HG03558 (cell line): ENCODE data around the gene PHIP.

Experiments
- ATAC-seq: cut with Tn5 transposase; IDR thresholded peaks from one replicate; pipeline ENCODE4 v1.9.1; 2021; ENCODE audit warnings: moderate number of reproducible peaks; ENCODE audit not compliant: unreplicated experiment; ENCODE audit errors: extremely low read depth

The PHIP gene

DNA sequence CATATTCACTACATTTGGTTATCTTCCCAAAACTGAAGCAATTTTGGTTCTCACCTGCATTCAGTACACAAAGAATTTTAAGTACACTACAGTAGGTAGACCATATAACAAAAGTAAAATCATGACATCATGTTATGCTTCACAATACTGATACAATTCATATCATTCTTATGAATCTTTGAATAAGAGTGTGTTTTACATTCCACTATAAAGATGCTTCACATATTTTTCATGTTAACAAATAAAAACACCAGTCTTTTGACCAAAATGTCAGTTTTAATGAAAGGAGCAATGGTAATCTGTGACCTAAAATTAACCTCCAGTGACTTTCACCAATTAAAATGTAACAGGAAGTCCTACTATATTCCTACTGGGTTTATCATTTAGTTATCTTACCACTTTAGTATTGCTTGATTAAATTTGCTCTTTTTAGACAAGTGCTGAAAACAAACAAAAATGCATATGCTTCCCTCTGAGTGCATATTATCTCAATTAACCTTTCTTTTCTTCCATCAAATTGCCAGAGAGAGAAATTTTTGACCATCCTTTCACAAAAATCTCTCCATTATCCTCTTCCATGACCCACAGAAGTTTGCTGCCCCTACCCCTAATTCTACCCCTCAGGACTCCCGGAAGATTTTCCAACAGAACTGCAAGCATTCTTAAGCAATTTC is 49.3 kb downstream of the PHIP start:
- ATAC-seq = no peak

DNA sequence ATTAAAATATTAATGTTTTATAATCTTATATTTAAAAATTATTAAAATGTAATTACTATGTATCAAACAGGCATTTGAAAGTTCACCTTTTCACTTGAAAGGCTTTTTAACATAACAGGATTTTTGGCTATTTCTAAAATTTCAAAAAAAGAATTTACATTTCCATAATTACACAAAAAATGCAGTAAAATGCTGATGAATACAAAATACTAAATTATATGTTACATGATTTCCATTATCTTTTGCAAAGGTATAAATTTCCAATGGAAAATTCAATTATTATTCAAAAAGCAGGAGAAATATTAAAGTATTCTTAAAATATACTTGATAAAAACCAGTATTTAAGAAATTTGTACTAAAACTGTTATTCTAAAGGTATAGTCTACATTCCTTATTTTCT is 66.1 kb downstream of the PHIP start:
- ATAC-seq = no peak

DNA sequence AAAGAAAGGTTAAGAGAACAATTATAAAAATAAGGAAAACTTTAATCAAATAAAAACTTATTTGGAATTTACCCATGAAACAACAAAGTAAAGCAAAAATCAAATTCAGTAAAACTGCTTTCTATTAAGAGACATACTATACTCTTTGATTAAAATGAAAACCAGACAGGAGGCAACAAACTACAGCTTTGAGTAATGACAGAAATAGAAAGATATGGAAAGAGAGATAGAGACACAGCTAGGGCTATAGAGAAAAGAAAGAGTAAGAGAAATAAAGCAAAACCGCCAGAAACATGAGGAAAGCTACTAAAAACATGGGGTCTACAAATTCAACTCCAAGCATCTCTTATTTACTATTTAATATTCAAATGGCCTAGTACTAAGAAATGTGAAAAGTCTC is 67.6 kb downstream of the PHIP start:
- ATAC-seq = no peak

DNA sequence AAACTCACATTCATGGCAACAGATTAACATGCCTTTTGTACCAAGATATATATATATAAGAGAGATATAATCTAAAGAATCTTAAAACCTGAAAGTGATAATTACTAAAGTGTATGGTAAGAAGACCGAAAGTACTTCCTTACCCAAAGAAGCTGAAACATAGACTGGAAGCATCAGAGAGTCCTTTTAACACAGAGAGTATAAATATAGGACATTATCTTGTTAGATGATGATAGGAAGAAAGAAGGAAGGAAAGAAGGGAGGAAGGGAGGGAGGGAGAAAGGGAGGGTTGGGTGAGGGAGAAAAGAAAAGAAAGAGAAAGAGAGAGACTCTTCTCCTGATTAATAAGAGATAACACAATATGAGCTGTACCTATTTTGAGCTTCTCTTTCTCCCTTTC is 68.2 kb downstream of the PHIP start:
- ATAC-seq = no peak

DNA sequence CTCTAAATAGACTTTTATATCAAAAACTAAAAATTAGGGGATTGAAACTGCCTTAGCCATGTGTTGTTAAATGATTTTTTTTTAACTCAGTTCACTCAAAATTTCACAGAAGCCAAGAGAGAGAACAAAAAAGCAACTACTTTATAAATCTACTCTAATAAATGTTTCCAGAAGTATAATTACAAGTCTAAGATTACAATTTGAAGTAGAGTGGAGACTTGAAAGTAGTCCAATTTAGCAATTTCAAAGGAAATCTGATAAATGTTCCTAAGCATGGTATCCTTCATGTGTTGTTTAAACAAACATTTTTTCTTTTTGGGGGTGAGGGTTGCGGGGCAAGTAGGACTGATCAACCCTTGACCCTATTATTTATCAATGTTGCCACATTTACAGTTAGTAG is 72.6 kb downstream of the PHIP start:
- ATAC-seq = no peak

DNA sequence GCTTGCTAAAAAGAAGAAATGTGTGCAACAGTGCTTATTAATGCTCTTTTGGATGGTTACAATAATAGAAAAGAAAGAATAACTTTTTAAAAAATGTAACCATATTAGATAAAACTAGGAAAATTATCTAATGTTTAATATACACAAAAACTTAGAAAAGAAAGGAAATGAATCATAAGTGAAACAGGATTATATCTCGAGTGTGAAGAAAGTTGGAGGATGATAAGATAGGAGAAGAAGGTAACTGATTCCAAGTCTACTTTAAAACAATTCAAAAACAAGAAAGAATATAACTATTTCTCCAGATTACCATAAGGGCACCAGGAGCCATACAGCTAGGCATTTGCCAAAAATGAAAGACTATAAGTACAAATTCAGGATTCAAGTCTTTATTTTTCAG is 73.0 kb downstream of the PHIP start:
- no peak for ATAC-seq

DNA sequence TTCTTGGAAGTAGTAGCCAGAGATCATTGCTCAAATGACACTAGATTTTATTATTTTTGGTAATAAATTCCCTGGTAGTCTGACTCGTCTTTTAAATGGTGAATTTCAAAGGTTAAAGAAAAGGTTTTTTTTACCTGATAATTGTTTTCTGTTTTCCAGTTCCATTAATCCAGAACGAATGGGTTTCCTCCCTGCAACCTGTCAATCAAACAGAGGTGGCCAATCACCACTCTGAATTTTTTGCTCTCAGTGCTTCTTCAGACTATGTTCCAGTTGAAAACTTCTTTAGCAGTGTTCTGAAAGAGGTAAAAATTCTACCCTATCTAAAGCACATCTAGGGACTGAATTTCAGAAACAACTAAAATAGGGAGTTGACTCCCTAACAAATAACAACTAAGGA is 73.8 kb downstream of the PHIP start:
- no peak for ATAC-seq

DNA sequence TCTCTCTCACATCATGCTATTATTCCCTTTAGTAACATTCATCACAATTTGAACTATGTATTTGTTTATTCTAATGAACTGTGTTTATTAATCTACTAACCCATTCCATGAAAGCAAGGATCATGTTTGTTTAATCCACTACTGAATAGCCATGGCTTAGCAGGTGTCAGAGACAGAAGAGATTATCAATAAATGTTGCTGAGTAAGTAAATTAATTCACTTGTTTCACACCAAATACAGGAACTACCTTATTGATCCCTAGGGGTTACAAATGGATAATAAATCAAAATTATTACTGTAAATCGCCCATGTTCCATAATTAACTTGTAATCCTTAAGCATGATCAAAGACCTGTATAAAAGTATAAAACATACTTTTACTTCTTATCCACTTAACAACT is 76.6 kb downstream of the PHIP start:
- ATAC-seq = no peak

DNA sequence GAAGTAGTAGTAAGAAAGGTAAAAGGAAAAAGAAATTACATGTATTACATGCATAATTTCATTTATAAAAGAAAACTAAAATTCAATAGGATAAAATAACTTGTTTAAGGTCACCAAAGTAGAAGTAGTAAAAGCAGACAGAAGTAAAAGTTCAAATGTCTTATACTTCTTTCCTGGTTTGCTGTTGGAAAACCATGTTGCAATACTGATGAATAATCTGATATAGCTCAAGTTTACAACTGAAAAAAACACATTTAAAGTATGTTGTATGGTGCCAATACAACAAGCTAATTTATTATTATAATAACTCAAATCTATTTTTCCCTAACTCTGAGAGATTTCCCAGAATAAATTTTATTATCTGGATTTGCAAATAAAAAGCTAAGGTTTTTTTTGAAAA is 78.3 kb downstream of the PHIP start:
- no peak for ATAC-seq

DNA sequence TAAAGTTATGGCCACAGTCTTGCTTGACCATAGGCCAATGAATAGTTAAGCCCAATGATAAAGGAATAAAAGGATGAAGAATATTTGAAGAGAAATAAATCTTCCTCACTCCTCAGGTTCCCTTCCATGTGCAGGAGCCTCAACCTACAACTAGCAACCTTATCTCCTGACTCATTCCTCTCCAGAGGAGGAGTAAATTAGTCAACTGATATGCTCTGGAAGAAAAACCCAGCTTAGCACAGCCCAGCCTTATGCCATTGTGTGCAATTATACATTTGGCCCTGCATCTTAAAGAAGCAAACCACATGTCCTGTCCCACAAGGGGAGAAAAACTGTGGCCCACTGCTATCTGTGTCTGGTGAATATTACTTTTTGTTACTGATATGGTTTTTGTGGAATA is 82.1 kb downstream of the PHIP start:
- ATAC-seq = no peak

DNA sequence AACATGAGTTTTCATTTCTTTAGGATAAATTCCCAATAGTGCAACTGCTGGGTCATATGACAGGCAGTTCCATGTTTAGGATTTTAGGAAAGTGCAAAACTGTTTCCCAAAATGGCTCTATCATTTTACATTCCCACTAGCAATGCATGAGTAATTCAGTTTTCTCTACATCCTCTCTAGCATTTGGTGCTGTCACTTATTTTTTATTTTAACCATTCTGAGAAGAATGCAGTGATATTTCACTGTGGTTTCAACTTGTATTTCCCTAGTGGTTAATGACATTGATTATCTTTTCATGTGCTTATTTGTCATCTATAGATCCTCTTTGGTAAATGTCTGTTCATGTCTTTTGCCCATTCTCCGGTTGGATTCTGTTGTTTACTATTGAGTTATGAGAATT is 82.7 kb downstream of the PHIP start:
- no peak for ATAC-seq

DNA sequence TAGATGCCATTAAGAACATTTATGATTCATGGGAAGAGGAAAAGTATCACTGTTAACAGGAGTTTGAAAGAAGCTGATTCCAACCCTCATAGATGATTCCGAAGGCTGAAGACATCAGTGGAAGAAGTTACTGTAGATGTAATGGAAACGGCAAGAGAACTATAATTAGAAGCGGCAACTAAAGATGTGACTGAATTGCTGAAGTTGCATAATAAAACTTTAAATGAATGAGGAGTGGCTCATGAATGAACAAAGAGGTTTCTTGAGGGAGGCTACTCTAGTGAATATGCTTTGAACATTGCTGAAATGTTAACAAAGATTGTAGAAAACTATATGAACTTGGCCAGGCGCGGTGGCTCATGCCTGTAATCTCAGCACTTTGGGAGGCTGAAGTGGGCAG is 84.1 kb downstream of the PHIP start:
- no peak for ATAC-seq

DNA sequence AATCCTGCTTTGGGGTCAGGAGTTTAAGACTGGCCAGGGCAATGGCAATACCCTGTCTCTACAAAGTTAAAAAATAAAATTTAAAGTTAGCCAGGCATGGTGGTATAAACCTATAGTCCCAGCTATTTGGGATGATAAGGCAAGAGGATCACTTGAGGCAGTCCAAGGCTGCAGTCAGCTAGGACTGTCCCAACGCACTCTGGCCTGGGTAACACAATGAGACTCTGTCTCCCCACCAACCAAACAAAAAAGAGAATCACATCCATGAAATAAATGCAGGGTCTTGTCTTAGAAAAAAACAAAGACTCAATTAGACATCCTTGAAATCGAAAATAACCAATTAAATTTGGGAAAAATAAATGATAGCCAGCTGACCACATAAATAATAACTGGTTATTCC is 88.9 kb downstream of the PHIP start:
- ATAC-seq = no peak

DNA sequence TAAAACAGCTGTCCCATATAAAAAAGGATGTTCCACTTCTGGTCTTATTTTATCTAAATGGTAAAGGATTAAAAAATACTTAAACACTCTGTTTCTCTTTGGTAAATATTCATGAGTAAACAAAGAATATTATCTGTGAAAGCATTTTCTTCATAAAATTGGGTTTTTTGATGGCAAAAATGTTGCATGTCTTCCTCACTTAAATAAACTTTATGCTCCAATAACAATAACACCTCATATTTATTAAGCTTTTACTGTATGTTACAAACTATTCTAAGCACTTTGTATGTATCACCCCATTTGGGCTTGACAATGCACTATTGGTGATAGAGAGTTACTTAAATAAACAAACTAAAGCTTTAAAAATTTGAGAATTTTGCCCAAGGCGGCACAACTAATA is 91.9 kb downstream of the PHIP start:
- ATAC-seq = no peak

DNA sequence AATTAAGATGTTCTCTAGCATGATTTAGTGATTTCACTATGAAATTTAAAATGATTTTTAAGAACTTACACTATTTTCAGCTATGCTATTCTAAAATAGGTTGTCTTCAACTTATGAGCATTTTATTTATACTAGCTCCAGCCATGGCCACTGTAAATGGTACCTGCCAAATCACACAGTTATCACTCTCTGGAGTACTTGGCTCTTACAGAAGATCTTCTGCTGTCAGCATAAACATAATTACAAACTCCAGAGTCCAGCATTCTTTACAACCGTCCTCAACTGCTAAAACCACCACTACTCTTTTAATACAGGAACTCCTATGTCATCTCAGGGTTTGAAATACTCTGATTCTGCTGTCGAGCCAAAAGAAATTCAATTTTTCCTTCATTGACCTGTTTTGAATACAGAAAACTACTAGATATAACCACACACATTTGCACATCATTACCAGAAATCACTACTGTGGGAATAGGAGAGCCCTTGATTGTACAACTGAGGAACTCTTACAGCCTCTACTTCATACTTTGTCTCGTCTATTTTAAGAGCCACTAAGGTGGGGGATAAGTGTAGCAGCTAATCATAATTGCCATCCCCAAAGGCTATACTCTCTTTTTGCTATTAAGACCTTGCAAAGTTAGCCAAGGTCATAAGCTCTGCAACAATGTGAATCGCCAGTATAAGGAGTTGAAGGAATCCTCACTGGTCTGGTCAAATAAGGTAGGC is 93.7 kb downstream of the PHIP start:
- no peak for ATAC-seq

DNA sequence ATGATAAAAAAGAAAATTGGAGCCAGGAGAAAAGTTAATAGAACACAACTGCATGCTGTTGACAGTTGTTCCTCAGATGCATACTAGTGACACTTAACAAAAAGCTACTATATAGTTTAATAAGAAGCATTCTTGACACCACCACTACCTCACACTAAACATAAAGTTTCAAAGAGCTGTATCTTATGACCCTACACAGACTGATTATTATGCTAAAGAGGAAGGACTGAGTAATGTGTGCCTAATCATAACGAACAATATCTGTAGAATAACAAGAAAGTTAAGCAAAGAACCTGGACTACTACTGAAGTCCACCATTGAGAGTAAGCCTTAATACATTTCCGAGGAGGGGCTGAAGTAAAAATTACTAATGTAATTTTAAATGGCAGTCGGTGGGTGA is 110.9 kb downstream of the PHIP start:
- no peak for ATAC-seq

DNA sequence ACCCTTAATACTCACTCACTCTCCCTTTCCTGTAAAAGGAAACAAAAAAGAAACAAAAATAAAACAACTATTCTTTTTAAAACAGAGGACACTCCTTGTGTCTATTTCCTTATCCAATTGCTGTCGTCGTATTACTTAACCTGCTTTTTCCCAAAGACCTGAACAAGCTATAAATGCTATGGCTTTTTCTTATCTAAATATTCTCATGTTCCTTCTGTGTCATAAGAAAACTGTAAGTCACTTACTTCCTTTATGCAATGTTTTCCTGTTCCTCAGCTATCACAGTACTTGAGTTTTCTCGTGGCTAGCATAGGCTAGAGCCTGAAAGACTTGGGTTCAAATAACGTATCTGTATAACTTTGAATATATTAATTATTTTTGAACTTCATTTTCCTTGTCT is 111.5 kb downstream of the PHIP start:
- ATAC-seq = no peak

DNA sequence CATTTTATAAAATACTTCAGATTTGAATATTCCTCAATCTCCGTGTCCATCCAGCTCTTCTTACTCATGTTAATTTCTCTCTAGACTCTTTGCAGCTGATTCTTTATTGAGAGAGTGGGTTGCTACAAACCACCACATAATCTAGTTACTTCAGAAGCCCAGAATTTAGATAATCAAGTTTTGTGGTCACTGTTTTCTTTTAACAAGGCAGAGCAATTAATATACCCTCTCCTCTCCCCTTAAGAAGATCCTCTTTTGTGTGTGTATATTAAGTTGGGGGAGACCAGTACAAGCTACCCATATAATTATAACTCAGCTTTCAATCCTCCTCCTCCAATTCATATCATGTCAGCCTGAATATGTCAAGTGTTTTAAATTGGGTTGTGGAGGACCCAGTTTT is 115.6 kb downstream of the PHIP start:
- no peak for ATAC-seq

DNA sequence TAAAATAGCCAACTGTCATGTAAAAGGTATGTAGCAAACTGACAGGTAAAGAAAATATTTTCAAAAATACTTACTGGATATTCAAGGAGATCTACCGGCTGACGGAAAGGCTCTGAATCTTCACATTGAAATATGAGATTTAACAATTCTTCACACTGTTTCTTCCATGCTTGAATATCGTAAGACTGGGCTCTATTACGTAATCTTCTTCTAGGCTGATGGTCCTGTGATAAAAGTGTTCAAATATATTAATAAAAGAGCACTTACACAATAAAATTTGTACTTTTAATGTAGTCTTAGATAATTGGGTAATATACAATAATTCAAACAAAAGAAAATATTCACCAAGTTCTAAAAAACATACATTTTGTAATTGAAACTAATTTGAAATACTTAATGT is 123.3 kb downstream of the PHIP start:
- ATAC-seq = no peak

DNA sequence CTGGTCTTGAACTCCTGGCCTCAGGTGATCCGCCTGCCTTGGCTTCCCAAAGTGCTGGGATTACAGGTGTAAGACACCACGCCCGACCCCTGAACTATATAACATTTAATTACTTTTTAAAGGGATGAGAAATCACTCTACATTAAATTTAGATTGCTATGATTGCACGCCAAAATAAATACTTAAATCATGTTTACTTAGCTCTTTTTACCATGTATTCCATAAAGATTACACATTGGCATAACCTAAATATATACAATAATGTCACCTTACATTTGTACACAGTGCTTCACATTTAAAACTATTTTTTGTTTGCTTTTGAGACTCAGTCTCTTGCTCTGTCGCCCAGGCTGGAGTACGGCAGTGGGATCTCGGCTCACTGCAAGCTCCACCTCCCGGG is 124.3 kb downstream of the PHIP start:
- ATAC-seq = no peak

DNA sequence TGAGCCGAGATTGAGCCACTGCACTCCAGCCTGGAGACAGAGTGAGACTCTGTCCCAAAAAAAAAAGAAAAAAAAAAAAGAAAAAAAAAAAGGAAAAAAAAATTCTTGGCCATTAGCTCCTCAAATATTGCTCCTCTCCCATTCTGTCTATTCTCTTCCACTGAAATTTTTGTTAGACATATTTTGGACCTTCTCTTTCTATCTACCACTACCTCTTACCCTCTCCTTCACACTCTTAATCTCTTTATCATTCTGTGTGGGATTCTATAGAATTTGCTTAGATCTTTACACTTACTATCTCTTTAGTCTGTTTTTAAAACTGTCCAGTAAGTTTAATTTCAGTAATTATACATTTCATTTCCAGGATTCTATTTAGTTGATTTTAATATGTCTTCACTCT is 125.7 kb downstream of the PHIP start:
- ATAC-seq = no peak

DNA sequence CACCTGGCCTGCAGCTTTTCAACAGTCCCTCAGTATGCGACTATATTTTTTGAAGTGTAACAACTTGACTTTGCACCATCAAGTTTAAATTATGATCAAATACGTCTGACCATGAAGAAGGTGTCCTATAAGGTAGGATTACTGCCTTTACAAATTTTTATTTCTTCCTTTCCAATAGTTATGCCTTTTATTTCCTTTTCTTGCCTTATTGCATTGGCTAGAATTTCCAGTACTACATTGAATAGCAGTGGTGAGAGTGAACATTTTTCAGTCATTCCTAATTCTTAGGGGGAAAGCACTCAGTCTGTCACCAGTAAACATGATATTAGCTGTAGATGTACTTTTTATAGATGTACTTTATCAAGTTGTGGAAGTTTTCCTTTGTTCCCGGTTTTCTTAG is 129.3 kb downstream of the PHIP start:
- ATAC-seq = no peak
